Progenitor cell of endocrine pancreas (in vitro differentiated cells): ENCODE measurements around the gene SPTSSB. TPM values are rescaled to one million over a fixed set of nuclear protein-coding genes. Genes with fewer than 3 reads are reported as not detected.

Experiments used
- DNase-seq: peaks from one replicate; pipeline ENCODE4 v3.0.0; 2021; ENCODE audit warnings: low spot score; ENCODE audit not compliant: unreplicated experiment
- H3K27ac Mint-ChIP-seq: 2 replicates; pipeline ENCODE4 v1.8.0; 2021; ENCODE audit warnings: mild to moderate bottlenecking, moderate library complexity, mixed read lengths
- H3K27me3 Mint-ChIP-seq: 2 replicates; pipeline ENCODE4 v1.8.0; 2021; ENCODE audit warnings: mixed read lengths
- H3K36me3 Mint-ChIP-seq: 2 replicates; pipeline ENCODE4 v1.8.0; 2022; ENCODE audit warnings: mixed read lengths; ENCODE audit not compliant: insufficient read depth
- H3K4me1 Mint-ChIP-seq: 2 replicates; pipeline ENCODE4 v1.8.0; 2021; ENCODE audit warnings: low read depth, mixed read lengths
- H3K4me3 Mint-ChIP-seq: 2 replicates; pipeline ENCODE4 v1.8.0; 2021; ENCODE audit warnings: low read depth, mild to moderate bottlenecking, moderate library complexity, mixed read lengths
- H3K9me3 Mint-ChIP-seq: 2 replicates; pipeline ENCODE4 v1.8.0; 2021; ENCODE audit warnings: low read depth, mixed read lengths
- CTCF ChIP-seq: fragments of 200-600 bp; sonication (generic); IDR thresholded peaks from one replicate; pipeline ENCODE4 v1.5.0; 2021; ENCODE audit warnings: antibody characterized with exemption, mild to moderate bottlenecking; ENCODE audit not compliant: unreplicated experiment
- total RNA-seq: library from RNA; stranded (reverse); gene quantifications from 2 replicates; pipeline ENCODE4 v1.2.1, GENCODE V29; 2021

The SPTSSB gene
- total RNA-seq, 1 donor from 2014 or later, result 30.1 TPM

GRCh38 chr3:161355508-161355907, 15.8 kb downstream of the SPTSSB start:
- no peaks in the 10 kb centered on the region for H3K4me1 Mint-ChIP-seq
- H3K4me3 Mint-ChIP-seq, result no peak overlapping the region
- TF ChIP-seq CTCF, result no peak
- H3K27ac Mint-ChIP-seq, result no peak overlapping the region
- no peak for DNase-seq
- H3K36me3 Mint-ChIP-seq, result peaks cover 11% of the 10 kb centered on the region
- H3K9me3 Mint-ChIP-seq, result no peaks in the 10 kb centered on the region
- no peaks in the 10 kb centered on the region for H3K27me3 Mint-ChIP-seq

GRCh38 chr3:161354554-161354953, 16.8 kb downstream of the SPTSSB start:
- Mint-ChIP-seq H3K36me3 (peaks cover 11% of the 10 kb centered on the region), H3K27ac (no peak overlapping the region), H3K27me3 (no peaks in the 10 kb centered on the region), H3K4me3 (no peak overlapping the region), H3K9me3 (no peaks in the 10 kb centered on the region), H3K4me1 (peaks cover 5% of the 10 kb centered on the region)
- no peak for TF ChIP-seq CTCF
- no peak for DNase-seq

GRCh38 chr3:161351330-161351729, 20.0 kb downstream of the SPTSSB start:
- DNase-seq, result no peak

GRCh38 chr3:161350916-161351315, 20.4 kb downstream of the SPTSSB start:
- no peak for DNase-seq
- H3K36me3 Mint-ChIP-seq, result no peaks in the 10 kb centered on the region
- no peak for TF ChIP-seq CTCF
- peaks cover 25% of the 10 kb centered on the region for H3K4me1 Mint-ChIP-seq
- no peak overlapping the region for H3K4me3 Mint-ChIP-seq
- H3K9me3 Mint-ChIP-seq, result no peaks in the 10 kb centered on the region
- H3K27me3 Mint-ChIP-seq, result no peaks in the 10 kb centered on the region
- no peak overlapping the region for H3K27ac Mint-ChIP-seq

More at GRCh38 chr3:161351330-161351729, 20.0 kb downstream of the SPTSSB start:
- no peaks in the 10 kb centered on the region for H3K27me3 Mint-ChIP-seq
- TF ChIP-seq CTCF, result no peak
- H3K36me3 Mint-ChIP-seq, result peaks cover 1% of the 10 kb centered on the region
- H3K4me3 Mint-ChIP-seq, result no peak overlapping the region
- no peak overlapping the region for H3K27ac Mint-ChIP-seq
- H3K9me3 Mint-ChIP-seq, result no peaks in the 10 kb centered on the region
- peaks cover 25% of the 10 kb centered on the region for H3K4me1 Mint-ChIP-seq

- Mint-ChIP-seq H3K36me3 (no peaks in the 10 kb centered on the region), H3K27ac (no peak overlapping the region), H3K4me1 (peaks cover 28% of the 10 kb centered on the region), H3K9me3 (no peaks in the 10 kb centered on the region), H3K4me3 (no peak overlapping the region), H3K27me3 (no peaks in the 10 kb centered on the region)
- TF ChIP-seq CTCF, result no peak
- DNase-seq, result no peak
Observed at GRCh38 chr3:161349529-161350312, 21.6 kb downstream of the SPTSSB start.
